ENCODE results near the gene LTBP1.

GRCh38 chr2:32976409-32977063 is 29.8 kb downstream of the LTBP1 start:
- TF ChIP-seq CTCF (IDR thresholded peaks at IDR 0.05): no peak
- no peak for TF ChIP-seq POLR2A (IDR thresholded peaks at IDR 0.05)

All from lower leg skin (tissue), 3 donors.